ENCODE measurements around the gene FAM228B.

- TF ChIP-seq EZH2 (IDR thresholded peaks at IDR 0.05) (no peak), POLR2AphosphoS5 (IDR thresholded peaks at IDR 0.05; ENCODE audit: borderline replicate concordance, low read depth, low read length) (0 out of 2 replicates have a peak, but pooled peaks have one; percentile 15)
Observed at GRCh38 chr2:24084386-24085199, 38.7 kb upstream of the FAM228B start, which contains the start of gene TP53I3.

Data from SK-N-MC (cell line).